Calu3 (cell line): ENCODE results near the gene ZNF76. TPM values are rescaled to one million over a fixed set of nuclear protein-coding genes. Genes with fewer than 3 reads are reported as not detected.
"Not testable (repeated sequence)": the region's sequence is repeated elsewhere in the genome, so short reads cannot be mapped to it uniquely, and the experiment has no call there.

Experiments
- BruUV-seq: library from RNA; stranded (reverse); fragments of 400-500 nt; replicated peaks from 2 replicates; lab custom pipeline; 2021; lab: Mats Ljungman, UMichigan
- CTCF ChIA-PET: fragments of 300-600 bp; sonication (Branson Sonifier 250); formaldehyde crosslinking; loops from one replicate; lab custom pipeline; 2022; ENCODE audit warnings: antibody characterized with exemption; lab: Charles Lee
- DNase-seq: peaks from one replicate; pipeline ENCODE4 v3.0.0; 2022
- H3K27ac Mint-ChIP-seq: one replicate; pipeline ENCODE4 v1.8.0; 2022; ENCODE audit warnings: mixed read lengths; ENCODE audit not compliant: unreplicated experiment
- H3K27me3 Mint-ChIP-seq: one replicate; pipeline ENCODE4 v1.8.0; 2022; ENCODE audit warnings: mixed read lengths; ENCODE audit not compliant: unreplicated experiment
- H3K36me3 Mint-ChIP-seq: one replicate; pipeline ENCODE4 v1.8.0; 2022; ENCODE audit warnings: mild to moderate bottlenecking, moderate library complexity, mixed read lengths; ENCODE audit not compliant: insufficient read depth, unreplicated experiment
- H3K4me1 Mint-ChIP-seq: one replicate; pipeline ENCODE4 v1.8.0; 2022; ENCODE audit warnings: mild to moderate bottlenecking, low read depth, mixed read lengths; ENCODE audit not compliant: unreplicated experiment
- H3K4me3 Mint-ChIP-seq: one replicate; pipeline ENCODE4 v1.8.0; 2022; ENCODE audit warnings: mild to moderate bottlenecking, low read depth, moderate library complexity, mixed read lengths; ENCODE audit not compliant: unreplicated experiment
- H3K9me3 Mint-ChIP-seq: one replicate; pipeline ENCODE4 v1.8.0; 2022; ENCODE audit warnings: low read depth, mixed read lengths; ENCODE audit not compliant: unreplicated experiment
- intact Hi-C: fragments of 100-400 bp; cut with micrococcal nuclease; formaldehyde crosslinking; loops from one replicate; pipeline ENCODE4 v1.10.0; 2022; ENCODE audit not compliant: unreplicated experiment
- total RNA-seq: library from RNA; stranded (reverse); gene quantifications from 2 replicates; pipeline ENCODE4 v1.2.3, GENCODE V29; 2022
- TF ChIP-seq, protein P1 (sequence below): fragments of 200-600 bp; IDR thresholded peaks from one replicate; pipeline ENCODE4 v1.8.0; 2022; ENCODE audit warnings: antibody characterized with exemption; ENCODE audit not compliant: unreplicated experiment

The ZNF76 gene
- total RNA-seq, 1 experiment from 2014 or later: 60.0 TPM

DNA sequence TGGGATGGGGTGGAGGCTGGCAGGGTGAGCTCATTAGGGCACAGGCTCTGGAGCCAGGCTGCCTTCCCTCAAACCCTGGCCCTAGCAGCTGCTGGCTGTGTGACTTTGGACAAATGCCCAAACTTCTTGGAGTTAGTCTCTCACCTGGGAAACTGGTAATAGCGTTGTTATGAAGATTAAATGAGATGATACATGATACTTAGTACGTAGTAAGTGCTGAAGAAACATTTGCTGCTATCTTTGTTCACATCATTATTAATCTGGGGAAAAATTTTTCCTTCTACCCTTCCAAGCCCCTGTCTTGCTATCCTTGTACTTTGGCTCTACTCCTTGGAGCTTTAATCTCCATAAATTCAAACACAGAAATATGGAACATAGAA lies 60.5 kb downstream of the ZNF76 start:
- intact Hi-C loops: no loop called here

DNA sequence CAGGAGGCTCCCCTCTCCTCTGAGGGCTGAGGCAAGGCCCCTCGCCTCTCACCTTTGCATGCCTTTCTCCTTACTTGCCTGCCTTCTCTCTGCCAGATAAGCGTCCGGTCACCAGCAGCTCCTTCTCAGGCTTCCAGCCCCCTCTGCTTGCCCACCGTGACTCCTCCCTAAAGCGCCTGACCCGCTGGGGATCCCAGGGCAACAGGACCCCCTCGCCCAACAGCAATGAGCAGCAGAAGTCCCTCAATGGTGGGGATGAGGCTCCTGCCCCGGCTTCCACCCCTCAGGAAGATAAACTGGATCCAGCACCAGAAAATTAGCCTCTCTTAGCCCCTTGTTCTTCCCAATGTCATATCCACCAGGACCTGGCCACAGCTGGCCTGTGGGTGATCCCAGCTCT lies 61.6 kb downstream of the ZNF76 start:
- Mint-ChIP-seq H3K36me3 (peaks cover 17% of the 10 kb centered on the region), H3K4me1 (peaks cover 9% of the 10 kb centered on the region)

More for the DNA sequence above, 60.5 kb downstream of the ZNF76 start:
- BruUV-seq: no TSS peak
- peaks cover 17% of the 10 kb centered on the region for H3K36me3 Mint-ChIP-seq
- no peak overlapping the region for H3K27ac Mint-ChIP-seq
- no peak for DNase-seq
- no peak overlapping the region for H3K4me3 Mint-ChIP-seq
- no peaks in the 10 kb centered on the region for H3K9me3 Mint-ChIP-seq
- peaks cover 9% of the 10 kb centered on the region for H3K4me1 Mint-ChIP-seq
- TF ChIP-seq, protein P1, sequence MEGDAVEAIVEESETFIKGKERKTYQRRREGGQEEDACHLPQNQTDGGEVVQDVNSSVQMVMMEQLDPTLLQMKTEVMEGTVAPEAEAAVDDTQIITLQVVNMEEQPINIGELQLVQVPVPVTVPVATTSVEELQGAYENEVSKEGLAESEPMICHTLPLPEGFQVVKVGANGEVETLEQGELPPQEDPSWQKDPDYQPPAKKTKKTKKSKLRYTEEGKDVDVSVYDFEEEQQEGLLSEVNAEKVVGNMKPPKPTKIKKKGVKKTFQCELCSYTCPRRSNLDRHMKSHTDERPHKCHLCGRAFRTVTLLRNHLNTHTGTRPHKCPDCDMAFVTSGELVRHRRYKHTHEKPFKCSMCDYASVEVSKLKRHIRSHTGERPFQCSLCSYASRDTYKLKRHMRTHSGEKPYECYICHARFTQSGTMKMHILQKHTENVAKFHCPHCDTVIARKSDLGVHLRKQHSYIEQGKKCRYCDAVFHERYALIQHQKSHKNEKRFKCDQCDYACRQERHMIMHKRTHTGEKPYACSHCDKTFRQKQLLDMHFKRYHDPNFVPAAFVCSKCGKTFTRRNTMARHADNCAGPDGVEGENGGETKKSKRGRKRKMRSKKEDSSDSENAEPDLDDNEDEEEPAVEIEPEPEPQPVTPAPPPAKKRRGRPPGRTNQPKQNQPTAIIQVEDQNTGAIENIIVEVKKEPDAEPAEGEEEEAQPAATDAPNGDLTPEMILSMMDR: no peak
- H3K27me3 Mint-ChIP-seq: no peaks in the 10 kb centered on the region
- CTCF ChIA-PET: interaction anchor here (0.6 to 0.7 kb wide), 2 partner anchors 14 to 205 kb away, joined by 3 to 5 read pairs; no protein-coding TSS in a partner anchor

DNA sequence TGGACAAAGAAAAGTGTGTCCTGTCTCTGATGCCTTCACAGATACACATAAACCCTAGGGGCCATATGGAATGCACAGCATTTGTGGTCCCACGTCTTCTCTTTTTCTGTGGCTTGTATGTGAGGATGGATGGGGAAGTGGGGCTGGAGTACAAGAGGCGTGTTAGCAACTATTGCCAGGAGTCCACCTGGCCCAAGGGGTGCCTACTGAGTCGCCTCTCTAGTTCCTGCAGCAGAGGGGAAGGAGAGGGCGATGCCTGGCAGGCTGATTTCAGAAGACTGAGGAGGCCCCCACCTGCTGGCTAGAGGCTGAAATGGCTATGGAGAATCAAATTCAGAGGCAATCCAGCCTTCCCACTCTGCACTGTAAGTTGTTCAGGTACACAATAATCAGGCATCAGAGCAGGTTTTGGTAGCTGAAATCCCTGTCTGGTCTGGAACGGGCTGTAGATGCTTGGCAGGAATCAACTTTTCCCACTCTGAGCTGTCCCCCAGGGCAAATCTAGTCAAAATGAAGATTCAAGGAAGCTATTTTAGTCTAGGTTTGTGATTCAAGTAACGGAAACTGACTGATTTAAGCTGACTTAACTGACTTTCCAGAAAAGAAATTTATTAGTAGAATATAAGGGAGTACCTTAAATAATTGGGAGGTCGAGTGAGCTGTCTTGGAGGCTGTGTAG lies 68.0 kb downstream of the ZNF76 start:
- Mint-ChIP-seq H3K27ac (no peak overlapping the region), H3K4me1 (peaks cover 8% of the 10 kb centered on the region), H3K9me3 (peaks cover 3% of the 10 kb centered on the region), H3K27me3 (peaks cover 1% of the 10 kb centered on the region), H3K36me3 (no peaks in the 10 kb centered on the region), H3K4me3 (no peak overlapping the region)
- no TSS peak for BruUV-seq
- CTCF ChIA-PET: interaction anchor here (0.7 to 1.8 kb wide), 6 partner anchors 9 to 122 kb away, joined by 3 to 9 read pairs (median 5); partner anchors contain the start of genes DEF6 and PPARD
- TF ChIP-seq, protein P1: peak; percentile 81
- peak; percentile 87 for DNase-seq
- intact Hi-C loops: loop anchor here (1.0 kb wide), 1 partner anchor 30 kb away; the partner anchor contains the start of gene DEF6

More for the DNA sequence above, 61.6 kb downstream of the ZNF76 start:
- no peak overlapping the region for H3K4me3 Mint-ChIP-seq
- intact Hi-C loops: no loop called here
- no peaks in the 10 kb centered on the region for H3K9me3 Mint-ChIP-seq
- CTCF ChIA-PET: interaction anchor here (1.5 kb wide), 1 partner anchor 21 kb away, joined by 4 read pairs; no protein-coding TSS in a partner anchor
- no TSS peak for BruUV-seq
- no peak for DNase-seq
- no peak overlapping the region for H3K27ac Mint-ChIP-seq
- TF ChIP-seq, protein P1: no peak
- H3K27me3 Mint-ChIP-seq: no peaks in the 10 kb centered on the region

DNA sequence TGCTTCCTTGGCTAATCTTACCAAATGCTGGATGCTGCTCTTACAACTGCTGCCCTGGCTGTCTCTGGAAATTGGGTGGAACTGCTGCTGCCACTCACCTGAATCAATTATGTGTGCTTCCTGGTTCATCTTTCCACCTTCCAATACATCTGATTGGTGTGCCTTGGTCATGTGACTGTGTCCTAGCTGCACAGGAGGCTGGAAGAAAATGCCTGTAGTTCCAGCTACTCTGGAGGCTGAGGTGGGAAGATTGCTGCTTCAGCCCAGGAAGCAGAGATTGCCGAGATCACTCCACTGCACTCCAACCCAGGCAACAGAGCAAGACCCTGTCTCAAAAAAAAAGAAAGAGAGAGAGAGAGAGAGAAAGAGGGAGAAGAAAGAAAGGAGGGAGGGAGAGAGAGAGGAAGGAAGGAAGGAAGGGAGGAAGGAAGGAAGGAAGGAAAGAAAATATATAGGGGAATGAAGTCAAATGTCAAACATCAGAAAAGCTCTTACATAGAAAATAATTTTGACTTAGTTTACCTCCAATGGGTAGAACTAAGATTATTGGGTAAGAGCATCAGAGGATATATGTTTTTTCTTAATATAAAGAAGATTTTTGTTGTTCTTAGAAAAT lies 68.7 kb downstream of the ZNF76 start:
- no peaks in the 10 kb centered on the region for H3K36me3 Mint-ChIP-seq
- CTCF ChIA-PET: interaction anchor here (0.7 to 1.8 kb wide), 6 partner anchors 10 to 121 kb away, joined by 3 to 9 read pairs (median 5); partner anchors contain the start of genes DEF6 and PPARD
- DNase-seq: peak; percentile 31
- intact Hi-C loops: no loop called here
- no TSS peak for BruUV-seq
- no peak overlapping the region for H3K27ac Mint-ChIP-seq
- H3K27me3 Mint-ChIP-seq: peaks cover 8% of the 10 kb centered on the region
- H3K4me1 Mint-ChIP-seq: peaks cover 8% of the 10 kb centered on the region
- H3K4me3 Mint-ChIP-seq: no peak overlapping the region
- TF ChIP-seq, protein P1: no peak
- H3K9me3 Mint-ChIP-seq: peaks cover 6% of the 10 kb centered on the region

DNA sequence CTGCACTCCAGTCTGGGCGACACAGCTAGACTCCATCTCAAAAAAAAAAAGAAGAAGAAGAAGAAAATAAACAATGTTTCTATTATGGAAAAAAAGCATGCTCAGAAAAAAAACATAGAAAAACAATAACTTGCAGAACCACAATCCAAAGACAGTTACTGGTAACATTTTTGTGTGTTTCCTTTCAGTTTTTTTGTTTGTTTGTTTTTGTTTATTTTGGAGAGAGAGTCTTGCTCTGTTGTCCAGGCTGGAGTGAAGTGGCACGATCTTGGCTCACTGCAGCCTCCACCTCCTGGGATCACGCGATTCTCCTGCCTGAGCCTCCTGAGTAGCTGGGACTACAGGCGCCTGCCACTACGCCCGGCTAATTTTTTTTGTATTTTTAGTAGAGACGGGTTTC lies 69.4 kb downstream of the ZNF76 start:
- H3K27ac Mint-ChIP-seq, H3K4me3 Mint-ChIP-seq, BruUV-seq, DNase-seq, intact Hi-C loops, H3K4me1 Mint-ChIP-seq, H3K36me3 Mint-ChIP-seq, H3K9me3 Mint-ChIP-seq: not testable (repeated sequence)
- CTCF ChIA-PET: interaction anchor here (1.8 kb wide), 1 partner anchor 12 kb away, joined by 5 read pairs; no protein-coding TSS in a partner anchor
- peaks cover 16% of the 10 kb centered on the region for H3K27me3 Mint-ChIP-seq
